PC-9 (cell line): ENCODE results near the gene HOXC10.

Source experiments
- EZH2 ChIP-seq: fragments of 200-600 bp; sonication (generic); IDR thresholded peaks from 2 replicates; pipeline ENCODE4 v1.8.0; 2017; ENCODE audit warnings: antibody characterized with exemption, low read depth
- TF ChIP-seq, protein P1 (sequence below): fragments of 200-600 bp; sonication (generic); conservative IDR thresholded peaks from 2 replicates; pipeline ENCODE4 v1.6.1; 2017; ENCODE audit warnings: mixed run types, antibody characterized with exemption, mild to moderate bottlenecking, moderate library complexity

GRCh38 chr12:53980104-53980801, 4.7 kb upstream of the HOXC10 start:
- TF ChIP-seq EZH2 = no peak
- TF ChIP-seq, protein P1, sequence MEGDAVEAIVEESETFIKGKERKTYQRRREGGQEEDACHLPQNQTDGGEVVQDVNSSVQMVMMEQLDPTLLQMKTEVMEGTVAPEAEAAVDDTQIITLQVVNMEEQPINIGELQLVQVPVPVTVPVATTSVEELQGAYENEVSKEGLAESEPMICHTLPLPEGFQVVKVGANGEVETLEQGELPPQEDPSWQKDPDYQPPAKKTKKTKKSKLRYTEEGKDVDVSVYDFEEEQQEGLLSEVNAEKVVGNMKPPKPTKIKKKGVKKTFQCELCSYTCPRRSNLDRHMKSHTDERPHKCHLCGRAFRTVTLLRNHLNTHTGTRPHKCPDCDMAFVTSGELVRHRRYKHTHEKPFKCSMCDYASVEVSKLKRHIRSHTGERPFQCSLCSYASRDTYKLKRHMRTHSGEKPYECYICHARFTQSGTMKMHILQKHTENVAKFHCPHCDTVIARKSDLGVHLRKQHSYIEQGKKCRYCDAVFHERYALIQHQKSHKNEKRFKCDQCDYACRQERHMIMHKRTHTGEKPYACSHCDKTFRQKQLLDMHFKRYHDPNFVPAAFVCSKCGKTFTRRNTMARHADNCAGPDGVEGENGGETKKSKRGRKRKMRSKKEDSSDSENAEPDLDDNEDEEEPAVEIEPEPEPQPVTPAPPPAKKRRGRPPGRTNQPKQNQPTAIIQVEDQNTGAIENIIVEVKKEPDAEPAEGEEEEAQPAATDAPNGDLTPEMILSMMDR = no peak
